ENCODE measurements around the gene MLPH.

The MLPH gene

DNA sequence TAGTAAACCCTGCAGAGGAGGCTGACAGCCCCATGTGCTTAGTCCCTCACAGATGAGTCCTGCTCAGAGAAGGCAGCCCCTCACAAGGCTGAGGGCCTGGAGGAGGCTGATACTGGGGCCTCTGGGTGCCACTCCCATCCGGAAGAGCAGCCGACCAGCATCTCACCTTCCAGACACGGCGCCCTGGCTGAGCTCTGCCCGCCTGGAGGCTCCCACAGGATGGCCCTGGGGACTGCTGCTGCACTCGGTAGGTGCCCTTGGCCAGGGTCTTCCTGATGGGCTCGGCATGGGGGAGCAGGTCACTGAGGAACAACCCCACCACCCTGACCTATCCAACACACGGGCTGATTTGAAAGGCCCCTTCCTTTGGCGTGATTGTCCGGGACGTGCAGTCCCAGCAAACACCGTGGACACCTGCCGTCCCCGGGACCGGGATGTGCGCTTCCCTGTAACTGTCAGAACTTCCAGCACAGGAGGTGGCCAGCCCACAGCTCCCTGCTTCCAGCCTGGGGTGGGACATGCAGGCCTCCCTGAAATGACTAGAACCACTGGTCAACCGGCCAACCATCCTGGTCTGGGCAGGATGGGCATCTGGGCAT, 38.6 kb downstream of the MLPH start:
- no peak for FAIRE-seq

DNA sequence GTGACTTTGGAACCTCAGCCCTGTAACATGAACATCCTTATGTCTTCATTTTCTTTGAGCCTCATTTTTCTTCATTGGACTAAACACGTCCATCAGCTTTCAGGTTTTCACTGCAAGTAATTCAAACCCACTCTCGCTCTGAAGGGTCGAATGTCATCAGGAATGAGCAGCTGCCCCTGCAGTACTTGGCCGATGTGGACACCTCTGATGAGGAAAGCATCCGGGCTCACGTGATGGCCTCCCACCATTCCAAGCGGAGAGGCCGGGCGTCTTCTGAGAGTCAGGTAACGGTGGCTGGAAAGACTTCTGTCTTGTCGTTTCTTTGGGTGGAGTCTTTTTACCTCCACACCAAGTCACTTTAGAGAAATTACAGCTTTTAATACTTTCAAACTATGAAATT, 40.2 kb downstream of the MLPH start:
- no peak for FAIRE-seq

DNA sequence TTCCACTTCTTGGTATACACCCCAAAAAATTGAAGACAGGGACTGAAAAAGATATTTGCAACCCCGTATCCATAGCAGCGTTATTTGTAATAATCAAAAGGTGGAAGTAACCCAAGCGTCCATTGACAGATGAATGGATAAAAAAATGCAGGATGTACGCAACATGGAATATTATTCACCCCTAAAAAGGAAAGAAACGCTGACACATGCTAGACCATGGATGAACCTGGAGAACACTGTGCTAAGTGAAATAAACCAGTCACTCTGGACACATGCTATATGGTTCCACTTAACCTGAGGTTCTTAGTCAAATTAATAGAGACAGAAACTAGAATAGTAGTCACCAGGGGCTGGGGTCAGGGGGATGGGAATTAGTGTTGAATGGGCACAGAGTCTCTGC, 40.7 kb downstream of the MLPH start:
- FAIRE-seq = no peak

DNA sequence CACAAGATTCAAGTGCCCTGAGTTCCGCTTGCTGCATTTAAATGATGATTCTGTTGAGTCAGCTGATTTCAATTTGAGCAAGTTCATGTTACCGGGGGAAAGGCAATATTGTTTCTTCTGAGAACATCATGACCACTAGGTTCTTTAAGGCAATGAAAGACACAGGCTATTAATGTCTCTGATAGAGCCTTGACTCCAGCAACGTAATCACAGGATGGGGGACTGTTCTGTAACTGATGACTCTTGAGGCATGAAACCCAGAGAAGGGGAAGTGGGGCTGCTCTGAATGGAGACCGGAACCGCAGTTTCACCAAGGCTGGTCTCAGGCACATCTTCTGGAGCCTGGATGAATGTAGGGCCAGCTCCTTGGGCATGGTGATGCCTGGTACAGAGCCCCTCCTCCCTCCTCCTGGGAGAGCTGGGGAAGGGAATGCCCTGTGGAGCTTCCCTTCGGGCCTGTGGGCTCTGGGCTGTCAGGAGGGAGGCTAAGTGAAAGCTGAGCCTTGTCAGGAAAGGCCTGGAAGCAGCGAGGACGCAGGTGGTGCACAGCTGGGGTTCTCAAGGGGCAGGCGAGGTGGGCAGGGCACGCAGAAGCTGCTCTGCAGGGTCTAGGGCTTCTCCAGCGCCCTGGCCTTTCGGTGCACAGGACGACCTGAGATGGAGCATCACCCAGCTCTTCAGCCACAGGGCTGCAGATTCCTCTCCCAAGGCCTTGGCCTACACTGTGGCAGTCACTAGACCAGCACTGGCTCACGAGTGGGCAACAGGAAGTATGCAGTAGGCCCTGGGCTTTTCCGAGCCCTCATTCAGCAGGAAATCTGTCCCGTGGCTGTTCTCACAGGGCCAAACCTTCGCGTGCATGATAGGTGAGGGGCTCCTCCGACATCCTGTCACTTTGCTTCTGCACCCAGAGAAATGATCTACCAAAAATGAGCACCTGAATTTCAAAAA, 42.7 kb downstream of the MLPH start:
- FAIRE-seq = no peak

DNA sequence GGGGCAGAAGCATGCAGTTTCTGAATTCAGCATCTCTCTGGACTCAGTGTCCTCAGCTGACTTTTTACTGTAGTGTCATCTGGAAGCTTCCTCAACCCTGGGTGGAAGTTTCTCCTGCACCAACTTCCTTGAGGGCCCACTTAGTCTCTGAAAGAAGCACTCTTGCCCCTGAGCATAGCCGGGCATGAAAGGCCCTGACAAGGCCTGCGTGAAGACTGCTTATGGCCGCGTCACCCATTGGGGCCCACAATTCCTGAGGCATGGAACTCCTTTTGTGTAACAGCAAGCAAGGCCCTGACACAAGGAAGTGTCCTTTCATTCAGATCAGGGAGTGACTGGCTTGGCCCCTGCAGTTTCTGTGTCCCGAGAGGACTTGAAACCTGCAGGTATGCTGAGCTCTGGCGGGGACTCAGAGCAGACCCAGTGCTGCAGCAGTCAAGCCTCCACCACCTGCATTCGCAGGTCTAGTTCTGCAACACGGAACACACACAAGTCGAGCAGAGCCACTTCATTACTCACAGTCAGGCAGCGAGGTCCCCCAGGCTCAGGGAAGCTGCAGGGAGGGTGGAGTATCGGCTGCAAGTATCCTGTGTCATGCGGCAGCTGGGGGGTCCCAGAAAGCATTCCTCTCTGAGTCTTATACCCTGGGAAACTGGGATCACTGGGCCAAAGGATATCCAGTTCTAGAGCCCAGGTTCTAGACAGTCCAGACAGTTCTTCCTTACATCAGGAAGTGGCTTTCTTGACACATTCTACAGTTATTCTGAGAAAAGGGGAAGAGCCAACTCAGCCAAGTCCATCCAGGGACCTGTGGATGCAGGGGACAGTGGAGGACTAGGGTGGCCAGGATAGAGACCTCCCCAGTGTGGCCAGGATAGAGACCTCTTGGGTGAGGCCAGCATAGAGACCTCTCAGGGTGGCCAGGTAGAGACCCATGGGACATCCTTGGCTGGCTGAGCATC, 43.7 kb downstream of the MLPH start:
- FAIRE-seq = no peak

DNA sequence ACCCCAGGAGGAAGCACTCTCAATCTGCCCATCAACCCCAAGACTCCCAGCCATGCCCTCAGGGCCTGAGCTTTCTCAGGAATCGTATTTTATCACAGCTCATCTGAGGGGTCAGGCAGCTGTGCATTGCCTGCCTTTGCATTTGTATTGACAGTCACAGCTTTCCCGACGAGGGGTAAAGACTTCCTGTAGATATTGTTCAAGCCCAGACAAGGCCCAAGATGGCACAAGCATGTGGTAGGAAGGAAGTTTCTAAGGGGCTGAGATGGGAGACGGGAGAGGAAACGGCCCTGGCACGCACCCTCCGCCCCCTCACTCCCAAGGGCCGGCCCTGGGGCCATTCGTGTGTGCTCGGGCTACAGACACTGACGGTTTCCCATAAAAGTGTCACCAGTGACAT, 45.1 kb downstream of the MLPH start:
- no peak for FAIRE-seq

DNA sequence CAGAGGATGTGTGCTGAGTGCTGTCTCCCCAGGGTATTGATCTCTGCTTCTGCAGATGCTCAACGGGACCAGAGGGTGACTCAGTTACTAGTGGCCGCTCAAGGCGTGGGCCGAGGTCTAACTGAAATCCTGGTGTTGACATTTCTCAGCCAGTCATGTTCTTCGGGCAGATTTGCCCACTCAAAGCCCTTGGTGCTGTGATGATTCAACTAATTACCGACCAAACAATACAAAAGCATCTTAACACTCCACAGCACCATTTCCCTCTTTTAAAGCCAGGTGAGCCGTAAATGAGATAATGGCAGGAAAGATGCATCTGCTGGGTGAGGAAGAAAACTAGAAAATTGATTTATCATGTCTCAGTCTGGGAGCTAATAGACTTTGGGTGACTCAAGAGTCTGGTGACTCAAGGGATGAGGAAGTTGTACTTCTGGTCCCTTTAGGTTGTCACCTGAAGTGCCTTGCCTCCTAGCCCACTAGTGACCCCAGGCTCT, 46.7 kb downstream of the MLPH start:
- FAIRE-seq = no peak

DNA sequence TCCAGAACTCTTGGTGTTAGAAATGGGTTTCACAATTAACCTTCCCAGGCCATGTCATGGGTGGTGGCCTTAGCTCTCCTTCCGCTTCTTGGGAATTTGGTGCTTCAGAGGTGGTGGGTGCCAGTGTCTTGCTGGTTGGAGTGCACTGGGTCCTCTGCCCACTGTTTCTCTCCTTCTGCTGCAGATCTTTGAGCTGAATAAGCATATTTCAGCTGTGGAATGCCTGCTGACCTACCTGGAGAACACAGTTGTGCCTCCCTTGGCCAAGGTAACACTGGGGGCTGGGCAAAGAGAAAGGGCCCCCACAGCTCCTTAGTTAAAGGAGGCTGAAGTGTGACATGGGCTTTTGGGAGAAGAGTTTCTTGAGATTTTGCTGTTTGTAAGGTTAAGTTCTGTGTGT, 47.3 kb downstream of the MLPH start:
- FAIRE-seq = no peak

DNA sequence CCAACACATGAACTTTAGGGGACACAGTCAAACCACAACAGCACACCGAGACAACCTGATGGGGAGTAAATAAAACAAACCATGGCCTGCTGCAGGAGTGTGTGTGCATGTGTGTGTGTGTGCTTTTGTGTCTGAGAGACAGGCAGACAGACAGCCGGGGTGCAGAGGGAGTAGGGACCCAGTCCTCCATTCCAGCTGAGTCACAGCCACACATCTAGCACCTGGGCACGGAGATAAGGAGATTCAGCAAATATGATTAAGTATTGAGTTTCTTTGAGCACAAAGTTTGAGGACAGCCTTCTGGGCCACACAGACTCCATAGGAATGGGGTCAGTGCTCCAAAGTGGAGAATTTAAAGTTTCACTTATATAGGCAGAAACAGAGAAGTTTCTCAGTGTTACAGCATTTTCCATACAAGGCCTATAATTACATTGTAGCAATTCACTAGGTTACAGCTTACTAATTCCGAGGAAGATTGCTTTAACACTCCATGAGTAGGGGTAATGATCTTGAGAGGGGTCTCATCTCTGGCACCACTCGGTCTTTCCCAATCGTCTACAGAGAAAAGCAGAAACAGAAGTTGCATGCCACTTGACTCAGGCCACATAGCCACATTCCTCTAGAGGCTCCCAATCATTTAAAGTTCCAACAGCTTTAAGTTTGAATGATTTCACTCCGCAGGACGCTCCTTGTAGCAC, 48.5 kb downstream of the MLPH start:
- FAIRE-seq = no peak

DNA sequence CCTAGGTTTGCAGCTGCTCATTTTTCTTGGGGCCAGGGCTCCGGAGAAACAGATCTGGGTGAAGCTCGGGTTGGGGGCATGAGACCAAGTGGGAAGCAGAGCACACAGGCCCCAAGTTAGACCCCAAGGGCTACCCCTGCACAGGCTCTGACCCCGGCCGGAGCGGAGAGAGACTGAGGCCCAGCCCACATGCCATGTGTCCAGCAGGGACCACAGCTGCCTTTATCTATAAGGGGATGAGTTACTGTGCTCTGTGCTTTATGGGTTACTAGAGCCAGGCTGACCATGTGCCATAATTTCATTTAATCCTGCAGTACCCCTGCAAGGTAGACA, 49.0 kb downstream of the MLPH start:
- no peak for FAIRE-seq

DNA sequence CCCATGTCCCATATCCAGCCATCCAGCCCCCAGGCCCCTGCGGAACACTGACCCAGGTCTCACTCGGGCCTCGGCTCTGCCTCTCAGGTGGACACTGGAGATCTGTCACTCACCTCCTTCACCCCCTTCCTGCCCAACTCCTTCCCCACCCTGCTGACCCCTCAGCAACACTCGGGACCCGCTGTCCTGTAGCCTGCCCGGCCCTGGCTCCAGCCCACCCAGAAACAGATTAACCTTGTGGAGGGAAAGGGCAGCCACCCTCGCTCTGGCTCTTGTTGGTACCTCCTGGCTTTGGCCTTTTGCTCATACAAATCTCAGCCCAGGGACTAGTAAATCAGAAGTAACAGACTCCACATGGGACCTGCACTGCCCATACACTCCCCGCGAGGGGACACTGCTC, 49.6 kb downstream of the MLPH start:
- FAIRE-seq = no peak

DNA sequence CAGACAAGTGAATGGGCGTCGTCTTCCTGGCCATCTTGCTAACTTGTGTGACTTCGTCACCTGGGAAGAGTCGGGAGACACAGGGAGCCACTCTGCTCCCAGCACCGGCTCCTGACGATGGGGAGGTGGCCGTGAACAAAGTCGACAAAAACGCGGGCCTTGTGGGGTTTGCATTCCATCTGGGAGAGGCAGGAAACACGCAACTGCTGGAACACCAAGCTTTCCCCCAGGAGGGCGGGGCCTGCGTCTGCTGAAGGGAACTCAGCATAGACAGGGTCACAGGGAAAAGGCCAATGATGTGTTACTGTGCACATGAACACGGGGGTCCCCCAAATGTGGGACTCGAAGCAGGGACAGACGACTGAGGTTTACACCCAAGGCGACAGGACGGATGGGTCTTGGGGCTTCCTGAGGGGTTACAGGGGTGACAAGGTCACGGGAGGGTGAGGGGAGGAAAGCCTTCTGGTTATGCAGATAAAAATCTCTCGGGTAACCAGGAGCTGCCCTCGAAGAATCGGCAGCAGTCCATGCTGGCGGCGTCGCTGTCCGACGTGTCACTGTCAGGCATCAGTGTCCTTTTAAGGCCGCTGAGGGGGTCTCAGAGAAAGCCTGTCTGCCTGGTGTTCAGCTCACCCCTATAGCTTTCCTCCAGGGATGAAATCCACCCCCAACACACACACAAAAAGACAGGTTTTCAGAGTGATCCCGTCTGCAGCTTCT, 51.1 kb downstream of the MLPH start:
- no peak for FAIRE-seq

DNA sequence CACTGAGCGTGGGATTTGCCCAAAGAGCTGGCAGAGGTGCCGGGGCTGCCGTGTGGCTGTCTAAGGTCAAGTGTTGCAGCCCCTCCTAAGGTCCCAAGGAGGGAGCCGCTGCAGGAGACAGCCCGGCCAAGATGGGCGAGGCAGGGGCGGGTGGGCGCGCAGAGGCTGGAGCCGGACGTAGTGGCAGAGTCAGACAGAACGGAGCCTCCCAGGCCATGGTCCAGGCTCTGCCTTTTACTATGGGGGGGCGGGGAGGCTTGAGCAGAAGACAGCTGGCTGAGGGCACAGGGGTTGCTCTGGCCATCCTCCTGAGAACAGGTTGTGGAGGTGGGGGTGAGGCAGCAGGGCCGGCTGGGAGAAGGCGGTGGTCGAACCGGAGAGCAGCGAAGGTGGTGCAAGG, 51.9 kb downstream of the MLPH start:
- FAIRE-seq = no peak

DNA sequence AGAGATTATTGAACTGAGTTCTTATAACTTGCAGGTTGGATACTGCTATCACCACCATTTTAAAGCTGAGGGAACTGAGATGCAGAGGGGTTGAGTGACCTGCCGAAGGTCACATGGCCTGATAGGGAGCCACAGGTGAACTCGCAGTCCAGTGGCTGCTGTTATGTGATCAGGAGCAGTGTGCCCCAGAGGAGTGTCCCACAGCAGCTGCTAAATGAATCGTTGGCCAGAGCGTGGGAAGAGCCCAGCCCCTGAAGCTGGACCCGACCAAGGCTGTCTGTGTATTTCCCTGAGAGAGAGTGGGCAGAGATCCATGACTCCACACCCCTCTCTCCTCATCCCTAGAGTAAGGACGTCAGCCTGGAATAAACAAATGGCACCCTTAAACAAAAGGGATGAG, 52.6 kb downstream of the MLPH start:
- FAIRE-seq = no peak

DNA sequence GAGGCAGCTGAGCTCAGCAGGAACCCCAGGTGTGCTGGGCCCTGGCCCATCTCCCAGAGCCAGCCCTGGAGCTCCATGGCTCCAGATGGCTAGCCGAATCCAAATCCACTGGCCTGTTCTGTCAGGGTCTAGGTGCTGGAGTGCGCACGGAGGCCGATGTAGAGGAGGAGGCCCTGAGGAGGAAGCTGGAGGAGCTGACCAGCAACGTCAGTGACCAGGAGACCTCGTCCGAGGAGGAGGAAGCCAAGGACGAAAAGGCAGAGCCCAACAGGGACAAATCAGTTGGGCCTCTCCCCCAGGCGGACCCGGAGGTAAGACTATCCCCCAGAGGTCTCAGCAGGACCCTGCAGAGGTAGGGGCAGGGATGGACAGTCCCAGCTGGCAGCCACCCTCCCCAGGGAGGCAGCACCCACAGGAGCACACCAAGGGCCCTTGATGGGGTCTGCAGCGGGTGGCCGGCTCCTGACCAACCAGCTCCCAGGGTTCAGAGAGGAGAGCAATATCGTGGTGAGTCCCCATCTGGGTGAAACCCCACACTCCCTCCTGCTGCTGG, 53.2 kb downstream of the MLPH start:
- no peak for FAIRE-seq

DNA sequence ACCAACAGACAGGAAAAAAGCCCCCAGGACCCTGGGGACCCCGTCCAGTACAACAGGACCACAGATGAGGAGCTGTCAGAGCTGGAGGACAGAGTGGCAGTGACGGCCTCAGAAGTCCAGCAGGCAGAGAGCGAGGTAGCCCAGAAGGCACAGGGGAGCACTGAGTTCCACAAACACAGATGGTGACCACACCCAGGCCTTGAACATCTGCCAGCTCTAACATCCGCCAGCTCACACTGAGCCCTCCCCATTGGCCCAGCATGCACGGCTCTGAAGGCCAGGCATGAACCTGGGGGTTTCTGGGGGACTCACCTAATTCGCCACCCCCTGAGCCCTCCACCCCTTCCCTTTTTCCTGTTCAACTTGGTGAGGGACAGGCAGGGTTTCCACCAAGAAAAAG, 53.8 kb downstream of the MLPH start:
- no peak for FAIRE-seq

DNA sequence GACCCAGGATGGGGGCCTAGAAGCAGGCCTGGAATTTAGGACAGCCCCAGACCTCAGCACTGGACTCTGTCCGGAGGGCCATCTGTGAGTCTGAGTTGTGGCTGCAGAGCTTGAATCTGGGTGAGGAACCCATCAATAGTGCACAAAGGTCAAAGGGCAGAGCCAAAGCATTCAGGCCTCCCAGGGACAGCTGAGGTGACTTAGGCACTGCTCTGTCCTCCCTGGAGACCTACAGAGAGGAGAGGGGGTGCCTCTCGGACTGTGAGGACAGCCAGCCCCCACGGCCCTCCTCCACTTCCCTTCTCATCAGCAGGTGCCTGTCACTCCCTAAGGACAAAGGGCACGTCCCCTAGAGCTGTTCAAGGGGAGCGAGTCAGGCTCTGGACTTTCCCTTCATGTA, 54.2 kb downstream of the MLPH start:
- no peak for FAIRE-seq

DNA sequence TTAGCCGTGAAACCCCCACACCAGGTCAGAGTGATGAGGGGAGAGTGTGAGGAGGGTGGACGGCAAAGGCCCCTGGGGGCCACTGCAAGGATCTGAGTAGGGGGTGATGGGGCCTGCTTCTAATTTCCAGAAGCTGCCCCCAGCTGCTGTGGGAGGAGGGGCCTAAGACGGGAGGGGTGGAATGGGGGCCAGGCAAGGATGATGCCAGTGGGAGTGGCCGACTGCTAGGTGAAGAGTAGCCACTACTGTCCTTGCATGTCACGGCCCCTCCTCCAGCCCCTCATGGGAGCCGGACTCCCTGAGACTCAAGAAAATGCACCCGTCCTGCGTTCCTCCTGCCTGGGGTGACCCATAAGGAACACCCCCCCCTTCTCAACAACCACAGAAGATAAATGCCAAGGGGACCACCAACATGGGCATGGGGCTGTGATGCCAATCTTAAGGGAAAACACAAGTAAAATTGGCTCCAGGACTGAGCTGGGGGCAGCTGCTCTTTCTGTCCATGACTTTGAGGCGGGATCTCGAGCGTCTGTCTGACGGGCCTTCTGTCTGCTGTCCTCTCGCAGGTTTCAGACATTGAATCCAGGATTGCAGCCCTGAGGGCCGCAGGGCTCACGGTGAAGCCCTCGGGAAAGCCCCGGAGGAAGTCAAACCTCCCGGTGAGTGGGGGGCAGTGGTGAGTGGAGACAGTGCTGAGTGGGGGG, 55.1 kb downstream of the MLPH start:
- no peak for FAIRE-seq

DNA sequence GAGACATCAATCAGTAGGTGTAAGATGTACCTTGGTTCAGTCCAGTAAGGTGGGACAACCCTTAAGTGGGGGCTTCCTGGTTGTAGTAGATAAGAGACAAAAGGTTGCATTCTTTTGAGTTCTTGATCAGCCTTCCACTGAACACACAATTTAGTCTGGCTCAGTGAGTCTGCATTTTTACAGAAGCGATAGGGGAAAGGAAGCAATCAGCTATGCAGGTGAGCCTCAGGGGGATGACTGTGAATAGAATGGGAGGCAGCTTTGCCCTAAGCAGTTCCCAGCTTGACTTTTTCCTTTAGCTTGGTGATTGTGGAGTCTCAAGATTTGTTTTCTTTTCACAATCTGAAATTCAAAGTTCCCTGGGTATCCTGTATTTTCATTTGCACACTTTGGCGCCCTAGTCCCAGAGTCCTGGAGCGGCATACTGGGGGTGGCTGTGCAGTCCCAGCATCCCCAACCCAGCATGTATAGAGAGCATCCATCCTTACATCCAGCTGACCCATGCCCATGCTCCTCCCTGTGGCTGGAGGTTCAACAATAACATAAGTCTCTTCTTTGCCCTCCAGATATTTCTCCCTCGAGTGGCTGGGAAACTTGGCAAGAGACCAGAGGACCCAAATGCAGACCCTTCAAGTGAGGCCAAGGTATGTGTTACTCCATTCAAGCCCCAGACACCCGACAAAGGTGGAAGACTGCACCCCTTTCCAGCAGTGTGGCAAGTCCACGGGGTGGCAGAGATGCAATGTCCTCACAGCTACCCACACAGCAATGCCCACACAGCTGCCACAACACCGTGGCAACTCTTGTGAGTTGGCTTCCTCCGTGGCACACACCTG, 59.2 kb downstream of the MLPH start:
- no peak for FAIRE-seq

DNA sequence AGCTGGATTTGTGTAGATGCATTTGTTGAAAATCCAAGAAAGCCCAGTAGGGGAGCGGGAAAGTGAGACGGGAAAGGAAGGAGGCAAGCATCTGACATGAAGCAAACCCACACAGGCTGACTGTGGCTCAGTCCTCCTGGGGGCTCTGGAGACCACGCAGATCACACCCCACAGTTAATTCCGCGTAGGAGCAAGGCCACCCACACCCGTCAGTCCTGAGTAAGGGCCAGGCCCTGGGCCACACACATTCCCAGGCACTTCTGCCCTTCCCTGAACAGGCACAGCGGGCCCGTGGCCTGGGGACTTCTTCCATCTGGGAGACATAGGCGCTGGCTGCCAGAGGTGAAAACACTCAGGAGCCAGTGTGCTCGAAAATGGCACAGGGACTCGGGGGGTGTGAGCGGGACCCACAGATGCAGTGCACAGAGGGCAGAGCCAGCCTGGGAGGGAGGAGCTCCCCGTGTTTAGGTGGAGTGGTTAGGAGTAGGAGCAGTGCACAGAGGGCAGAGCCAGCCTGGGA, 59.9 kb downstream of the MLPH start:
- FAIRE-seq = no peak
